ENCODE data around the gene COX6B2. TPM values are rescaled to one million over a fixed set of nuclear protein-coding genes. Genes with fewer than 3 reads are reported as not detected.

COX6B2 gene
- total RNA-seq, 1 donor from 2014 or later: 0.50 TPM

GRCh38 chr19:55358943-55359908 lies 4.7 kb upstream of the COX6B2 start:
- no peak for DNase-seq (ENCODE audit: low read depth)
- Histone ChIP-seq H3K79me2 (ENCODE audit: insufficient read depth, low read length) (no peaks in the 10 kb centered on the region), H3K9me3 (ENCODE audit: insufficient read depth, low read depth, low read length) (no peaks in the 10 kb centered on the region), H3K9ac (ENCODE audit: low read length) (no peak overlapping the region), H3K4me2 (ENCODE audit: low read length) (no peak overlapping the region), H3K27me3 (ENCODE audit: insufficient read depth, low read length) (peaks cover 6% of the 10 kb centered on the region), H2AFZ (ENCODE audit: low read depth, low read length) (no peak overlapping the region), H3K27ac (ENCODE audit: low read depth, low read length) (no peak overlapping the region), H3K4me3 (ENCODE audit: insufficient read depth, low read depth, low read length) (no peak overlapping the region), H3K36me3 (ENCODE audit: insufficient read depth, low read length) (no peaks in the 10 kb centered on the region), H3K4me1 (ENCODE audit: insufficient read depth, low read length) (peaks cover 3% of the 10 kb centered on the region), H4K20me1 (ENCODE audit: insufficient read depth, low read length) (peaks cover 9% of the 10 kb centered on the region)
- TF ChIP-seq EZH2 (IDR thresholded peaks at IDR 0.05; ENCODE audit: insufficient read depth, low read length) (no peak), CTCF (IDR thresholded peaks at IDR 0.05; ENCODE audit: insufficient read depth, low read depth, low read length) (no peak)
- no peak overlapping the region for H3K4me3 Mint-ChIP-seq (ENCODE audit: unreplicated experiment)
- no peak overlapping the region for H3K27ac Mint-ChIP-seq (ENCODE audit: unreplicated experiment)
- H3K9me3 Mint-ChIP-seq (ENCODE audit: unreplicated experiment): peaks cover 3% of the 10 kb centered on the region
- peaks cover 3% of the 10 kb centered on the region for H3K4me1 Mint-ChIP-seq (ENCODE audit: low read depth, unreplicated experiment)
- peaks cover 31% of the 10 kb centered on the region for H3K27me3 Mint-ChIP-seq (ENCODE audit: low read depth, unreplicated experiment)
- H3K36me3 Mint-ChIP-seq (ENCODE audit: low read depth, unreplicated experiment): no peaks in the 10 kb centered on the region
- FAIRE-seq: no peak

GRCh38 chr19:55358493-55358892 lies 4.0 kb upstream of the COX6B2 start:
- Histone ChIP-seq H3K9ac (ENCODE audit: low read length) (no peak overlapping the region), H3K27ac (ENCODE audit: low read depth, low read length) (no peak overlapping the region), H2AFZ (ENCODE audit: low read depth, low read length) (no peak overlapping the region), H3K4me3 (ENCODE audit: insufficient read depth, low read depth, low read length) (no peak overlapping the region), H3K4me2 (ENCODE audit: low read length) (no peak overlapping the region), H3K9me3 (ENCODE audit: insufficient read depth, low read depth, low read length) (no peaks in the 10 kb centered on the region), H4K20me1 (ENCODE audit: insufficient read depth, low read length) (peaks cover 6% of the 10 kb centered on the region), H3K36me3 (ENCODE audit: insufficient read depth, low read length) (no peaks in the 10 kb centered on the region), H3K27me3 (ENCODE audit: insufficient read depth, low read length) (peaks cover 6% of the 10 kb centered on the region), H3K79me2 (ENCODE audit: insufficient read depth, low read length) (no peaks in the 10 kb centered on the region), H3K4me1 (ENCODE audit: insufficient read depth, low read length) (peaks cover 6% of the 10 kb centered on the region)
- Mint-ChIP-seq H3K27me3 (ENCODE audit: low read depth, unreplicated experiment) (peaks cover 35% of the 10 kb centered on the region), H3K4me3 (ENCODE audit: unreplicated experiment) (no peak overlapping the region), H3K9me3 (ENCODE audit: unreplicated experiment) (peaks cover 3% of the 10 kb centered on the region), H3K4me1 (ENCODE audit: low read depth, unreplicated experiment) (peaks cover under 1% of the 10 kb centered on the region), H3K27ac (ENCODE audit: unreplicated experiment) (no peak overlapping the region), H3K36me3 (ENCODE audit: low read depth, unreplicated experiment) (no peaks in the 10 kb centered on the region)
- DNase-seq (ENCODE audit: low read depth) (no peak), FAIRE-seq (no peak)
- TF ChIP-seq CTCF (IDR thresholded peaks at IDR 0.05; ENCODE audit: insufficient read depth, low read depth, low read length) (no peak), EZH2 (IDR thresholded peaks at IDR 0.05; ENCODE audit: insufficient read depth, low read length) (no peak)

Measured in astrocyte (in vitro differentiated cells and primary cell).